Neural progenitor cell (in vitro differentiated cells): ENCODE results near the gene SORBS2. TPM values are rescaled to one million over a fixed set of nuclear protein-coding genes. Genes with fewer than 3 reads are reported as not detected.

Source experiments
- DNase-seq: peaks from one replicate; pipeline ENCODE4 v3.0.0-alpha.2; 2016; ENCODE audit warnings: low spot score
- H2AFZ ChIP-seq: fragments of 200-600 bp; sonication (generic); replicated peaks from 2 replicates; pipeline ENCODE4 v1.6.1; 2016; ENCODE audit warnings: antibody characterized with exemption
- H3F3A ChIP-seq: fragments of 200-600 bp; sonication (generic); 2 replicates; pipeline ENCODE4 v1.6.1; 2016; ENCODE audit warnings: antibody characterized with exemption, low read depth
- H3K27ac ChIP-seq: fragments of 200-600 bp; sonication (generic); 2 replicates; pipeline ENCODE4 v1.5.1; 2016; ENCODE audit warnings: mild to moderate bottlenecking
- H3K27me3 ChIP-seq: fragments of 200-600 bp; sonication (generic); 2 replicates; pipeline ENCODE4 v1.6.1; 2016; ENCODE audit warnings: mild to moderate bottlenecking, moderate library complexity
- H3K36me3 ChIP-seq: fragments of 200-600 bp; sonication (generic); 2 replicates; pipeline ENCODE4 v1.5.1; 2016
- H3K4me1 ChIP-seq: fragments of 200-600 bp; sonication (generic); 2 replicates; pipeline ENCODE4 v1.6.1; 2016; ENCODE audit warnings: mixed run types
- H3K4me2 ChIP-seq: fragments of 200-600 bp; sonication (generic); 2 replicates; pipeline ENCODE4 v1.6.1; 2016
- H3K4me3 ChIP-seq: fragments of 200-600 bp; sonication (generic); 2 replicates; pipeline ENCODE4 v1.5.1; 2016
- H3K79me2 ChIP-seq: fragments of 200-600 bp; sonication (generic); 2 replicates; pipeline ENCODE4 v1.6.1; 2016; ENCODE audit warnings: low read depth
- H3K9ac ChIP-seq: fragments of 200-600 bp; sonication (generic); 2 replicates; pipeline ENCODE4 v1.6.1; 2016
- H3K9me3 ChIP-seq: fragments of 200-600 bp; sonication (generic); 2 replicates; pipeline ENCODE4 v1.5.1; 2016; ENCODE audit warnings: low read depth
- H4K20me1 ChIP-seq: fragments of 200-600 bp; sonication (generic); 2 replicates; pipeline ENCODE4 v1.6.1; 2016; ENCODE audit warnings: low read depth
- H3K27ac Mint-ChIP-seq: 3 replicates; pipeline ENCODE4 v1.8.0; 2021; ENCODE audit warnings: mixed read lengths
- H3K27me3 Mint-ChIP-seq: 2 replicates; pipeline ENCODE4 v1.8.0; 2022; ENCODE audit warnings: low read depth, mild to moderate bottlenecking, inconsistent platforms, moderate library complexity, mixed read lengths; ENCODE audit not compliant: insufficient read depth
- H3K36me3 Mint-ChIP-seq: 3 replicates; pipeline ENCODE4 v1.8.0; 2021; ENCODE audit warnings: mixed read lengths
- H3K4me1 Mint-ChIP-seq: 3 replicates; pipeline ENCODE4 v1.8.0; 2021; ENCODE audit warnings: mixed read lengths
- H3K4me3 Mint-ChIP-seq: 3 replicates; pipeline ENCODE4 v1.8.0; 2021; ENCODE audit warnings: mild to moderate bottlenecking, moderate library complexity, mixed read lengths
- H3K9me3 Mint-ChIP-seq: 3 replicates; pipeline ENCODE4 v1.8.0; 2020; ENCODE audit warnings: mixed read lengths
- CTCF ChIP-seq: fragments of 200-600 bp; sonication (generic); IDR thresholded peaks from 2 replicates; pipeline ENCODE4 v1.5.1; 2017; ENCODE audit warnings: antibody characterized with exemption, mild to moderate bottlenecking
- EZH2 ChIP-seq: fragments of 200-600 bp; sonication (generic); IDR thresholded peaks from 2 replicates; pipeline ENCODE4 v1.6.1; 2017; ENCODE audit warnings: antibody characterized with exemption, mild to moderate bottlenecking, moderate library complexity
- EZH2phosphoT487 ChIP-seq: fragments of 200-600 bp; sonication (generic); IDR thresholded peaks from 2 replicates; pipeline ENCODE4 v1.6.1; 2017; ENCODE audit warnings: antibody characterized with exemption
- total RNA-seq: library from RNA; depleted of rRNA; stranded (reverse); fragments of >200 nt; gene quantifications from 2 replicates; pipeline ENCODE4 v1.2.3, GENCODE V29; 2015; ENCODE audit warnings: low replicate concordance

Gene SORBS2
- total RNA-seq, 1 donor from 2014 or later = 15.7 TPM

GRCh38 chr4:185599553-185600243 lies 212.3 kb downstream of the SORBS2 start:
- no peak overlapping the region for H2AFZ ChIP-seq
- H3K27ac Mint-ChIP-seq = no peak overlapping the region
- H4K20me1 ChIP-seq = no peaks in the 10 kb centered on the region
- no peaks in the 10 kb centered on the region for H3K79me2 ChIP-seq
- peaks cover 11% of the 10 kb centered on the region for H3K4me1 Mint-ChIP-seq
- no peaks in the 10 kb centered on the region for H3K36me3 Mint-ChIP-seq
- no peak for TF ChIP-seq EZH2
- no peak for TF ChIP-seq EZH2phosphoT487
- TF ChIP-seq CTCF = no peak
- H3K27me3 Mint-ChIP-seq = no peaks in the 10 kb centered on the region
- no peak overlapping the region for H3K9ac ChIP-seq
- no peaks in the 10 kb centered on the region for H3K9me3 ChIP-seq
- H3K36me3 ChIP-seq = no peaks in the 10 kb centered on the region
- H3K4me2 ChIP-seq = no peak overlapping the region
- H3K27ac ChIP-seq = no peak overlapping the region
- H3K4me1 ChIP-seq = no peaks in the 10 kb centered on the region
- H3K4me3 Mint-ChIP-seq = no peak overlapping the region
- DNase-seq = no peak
- H3K27me3 ChIP-seq = no peaks in the 10 kb centered on the region
- no peaks in the 10 kb centered on the region for H3F3A ChIP-seq
- H3K9me3 Mint-ChIP-seq = no peaks in the 10 kb centered on the region
- H3K4me3 ChIP-seq = no peak overlapping the region

GRCh38 chr4:185598846-185599552 lies 213.0 kb downstream of the SORBS2 start:
- no peak overlapping the region for H3K27ac Mint-ChIP-seq
- Histone ChIP-seq H3K9me3 (no peaks in the 10 kb centered on the region), H3K9ac (no peak overlapping the region), H3K36me3 (no peaks in the 10 kb centered on the region), H3F3A (no peaks in the 10 kb centered on the region), H3K4me1 (no peaks in the 10 kb centered on the region), H3K79me2 (no peaks in the 10 kb centered on the region), H3K4me3 (no peak overlapping the region), H4K20me1 (no peaks in the 10 kb centered on the region), H3K27ac (no peak overlapping the region), H3K27me3 (no peaks in the 10 kb centered on the region), H3K4me2 (no peak overlapping the region), H2AFZ (no peak overlapping the region)
- TF ChIP-seq EZH2 (no peak), CTCF (no peak), EZH2phosphoT487 (no peak)
- H3K9me3 Mint-ChIP-seq = no peaks in the 10 kb centered on the region
- H3K4me3 Mint-ChIP-seq = no peak overlapping the region
- H3K36me3 Mint-ChIP-seq = no peaks in the 10 kb centered on the region
- H3K4me1 Mint-ChIP-seq = peaks cover 11% of the 10 kb centered on the region
- H3K27me3 Mint-ChIP-seq = no peaks in the 10 kb centered on the region
- no peak for DNase-seq

- Histone ChIP-seq H2AFZ (no peak overlapping the region), H3K27me3 (no peaks in the 10 kb centered on the region), H3K36me3 (no peaks in the 10 kb centered on the region), H4K20me1 (no peaks in the 10 kb centered on the region), H3K9me3 (no peaks in the 10 kb centered on the region), H3F3A (no peaks in the 10 kb centered on the region), H3K79me2 (no peaks in the 10 kb centered on the region), H3K4me3 (no peak overlapping the region), H3K9ac (no peak overlapping the region), H3K4me1 (no peaks in the 10 kb centered on the region), H3K4me2 (no peak overlapping the region), H3K27ac (no peak overlapping the region)
- DNase-seq = peak; percentile 73
- Mint-ChIP-seq H3K4me3 (no peak overlapping the region), H3K4me1 (peaks cover 11% of the 10 kb centered on the region), H3K9me3 (no peaks in the 10 kb centered on the region), H3K27ac (no peak overlapping the region), H3K27me3 (no peaks in the 10 kb centered on the region), H3K36me3 (no peaks in the 10 kb centered on the region)
- TF ChIP-seq EZH2 (no peak), CTCF (peak; percentile 100)
Observed at GRCh38 chr4:185597532-185598188, 214.3 kb downstream of the SORBS2 start.
